GM19193 (cell line): Measurements from ENCODE around the gene SERINC5.

ENCODE experiments used
- POLR2A ChIP-seq: IDR thresholded peaks from 4 replicates; pipeline ENCODE4 v1.6.1; 2011; ENCODE audit not compliant: insufficient read depth, insufficient read length; ENCODE audit errors: extremely low read depth

SERINC5 gene

GRCh38 chr5:80255811-80256712 lies at the start of gene SERINC5:
SERINC5 (minus strand) TSS chr5:80256048; CDS start chr5:80255922, 126 bp downstream.
- peak; percentile 98 for TF ChIP-seq POLR2A

DNA sequence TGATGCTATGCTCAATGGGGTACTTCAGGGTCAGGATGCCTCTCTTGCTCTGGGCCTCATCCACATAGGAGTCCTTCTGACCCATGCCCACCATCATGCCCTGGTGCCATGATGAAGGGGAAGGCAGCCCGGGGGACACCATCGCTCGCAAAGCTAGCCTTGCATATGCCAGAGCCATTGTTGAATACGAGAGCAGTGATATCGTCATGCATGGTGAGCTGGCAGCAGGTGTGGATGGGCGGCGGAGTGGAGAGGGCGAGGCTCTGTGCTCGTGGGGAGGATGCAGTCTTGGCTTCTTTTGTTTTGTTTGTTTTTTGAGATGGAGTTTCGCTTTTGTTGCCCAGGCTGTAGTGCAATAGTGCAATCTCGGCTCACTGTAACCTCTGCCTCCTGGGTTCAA lies 46.8 kb upstream of the SERINC5 start:
- no peak for TF ChIP-seq POLR2A

GRCh38 chr5:80300125-80300524 lies 44.3 kb upstream of the SERINC5 start:
- TF ChIP-seq POLR2A, result no peak

DNA sequence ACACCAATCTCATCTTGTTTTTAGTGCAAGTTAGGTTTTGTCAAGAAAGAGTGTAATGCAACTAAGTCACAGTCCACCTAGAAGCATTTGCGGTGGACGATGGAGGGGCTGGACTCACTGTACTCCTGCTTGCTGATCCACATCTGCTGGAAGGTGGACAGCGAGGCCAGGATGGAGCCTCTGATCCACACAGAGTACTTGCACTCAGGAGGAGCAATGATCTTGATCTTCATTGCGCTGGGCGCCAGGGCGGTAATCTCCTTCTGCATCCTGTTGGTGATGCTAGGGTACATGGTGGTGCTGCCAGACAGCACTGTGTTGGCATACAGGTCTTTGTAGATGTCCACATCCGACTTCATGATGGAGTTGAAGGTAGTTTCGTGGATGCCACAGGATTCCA lies 43.8 kb upstream of the SERINC5 start:
- TF ChIP-seq POLR2A, result no peak

- TF ChIP-seq POLR2A, result no peak
Measured at GRCh38 chr5:80296121-80296520, 40.3 kb upstream of the SERINC5 start.

- TF ChIP-seq POLR2A, result no peak
Measured at GRCh38 chr5:80291761-80292160, 35.9 kb upstream of the SERINC5 start.

DNA sequence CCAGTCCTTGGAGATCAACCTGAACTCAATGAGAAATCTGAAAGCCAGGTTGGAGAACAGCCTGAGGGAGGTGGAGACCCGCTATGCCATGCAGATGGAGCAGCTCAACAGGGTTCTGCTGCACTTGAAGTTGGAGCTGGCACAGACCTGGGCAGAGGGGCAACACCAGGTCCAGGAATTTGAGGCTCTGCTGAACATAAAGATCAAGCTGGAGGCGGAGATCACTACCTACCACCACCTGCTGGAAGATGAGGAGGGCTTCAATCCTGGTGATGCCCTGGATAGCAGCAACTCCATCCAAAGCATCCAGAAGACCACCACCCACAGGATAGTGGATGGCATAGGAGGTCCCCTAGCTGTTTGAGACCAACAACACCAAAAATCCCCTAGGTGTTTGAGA lies 33.5 kb upstream of the SERINC5 start:
- no peak for TF ChIP-seq POLR2A

DNA sequence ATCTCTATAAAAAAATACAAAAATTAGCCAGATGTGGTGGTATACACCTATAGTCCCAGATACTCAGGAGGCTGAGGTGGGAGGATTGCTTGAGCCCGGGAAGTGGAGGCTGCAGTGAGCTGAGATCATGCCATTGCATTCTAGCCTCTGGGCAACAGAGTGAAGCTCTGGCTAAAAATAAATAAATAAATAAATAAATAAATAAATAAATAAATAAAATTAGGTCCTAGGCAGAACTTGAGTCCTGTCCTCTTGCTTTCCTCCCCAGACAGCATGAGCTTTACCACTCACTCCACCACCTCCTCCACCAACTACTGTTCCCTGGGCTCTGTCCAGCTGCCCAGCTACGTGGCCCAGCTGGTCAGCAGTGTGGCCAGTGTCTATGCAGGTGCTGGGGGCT lies 32.3 kb upstream of the SERINC5 start:
- TF ChIP-seq POLR2A, result no peak

- no peak for TF ChIP-seq POLR2A
Measured at GRCh38 chr5:80284720-80285119, 28.9 kb upstream of the SERINC5 start.

GRCh38 chr5:80283360-80283759 lies 27.5 kb upstream of the SERINC5 start:
- no peak for TF ChIP-seq POLR2A

DNA sequence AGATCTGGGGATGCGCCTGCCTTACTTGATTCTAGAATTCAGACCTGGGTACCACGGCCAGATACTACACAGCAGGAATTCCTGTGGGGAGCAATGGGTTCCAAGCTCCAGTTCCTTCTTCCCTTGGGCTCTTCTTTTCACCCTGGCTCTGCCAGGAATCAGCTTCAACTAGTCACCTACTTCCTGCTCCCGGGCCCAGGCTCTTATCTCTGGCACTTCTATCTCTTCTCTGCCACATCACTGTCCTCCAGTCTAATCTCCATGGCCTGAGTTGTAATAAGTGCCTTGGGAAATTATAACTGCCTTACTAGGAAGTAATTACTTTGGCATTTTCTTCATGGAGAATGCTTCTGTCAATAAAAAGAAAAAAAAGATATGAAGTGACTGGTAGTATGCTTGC lies 26.2 kb upstream of the SERINC5 start:
- TF ChIP-seq POLR2A, result no peak

- TF ChIP-seq POLR2A, result no peak
Measured at GRCh38 chr5:80277191-80277590, 21.3 kb upstream of the SERINC5 start.

- TF ChIP-seq POLR2A, result no peak
Measured at GRCh38 chr5:80276186-80276585, 20.3 kb upstream of the SERINC5 start.

DNA sequence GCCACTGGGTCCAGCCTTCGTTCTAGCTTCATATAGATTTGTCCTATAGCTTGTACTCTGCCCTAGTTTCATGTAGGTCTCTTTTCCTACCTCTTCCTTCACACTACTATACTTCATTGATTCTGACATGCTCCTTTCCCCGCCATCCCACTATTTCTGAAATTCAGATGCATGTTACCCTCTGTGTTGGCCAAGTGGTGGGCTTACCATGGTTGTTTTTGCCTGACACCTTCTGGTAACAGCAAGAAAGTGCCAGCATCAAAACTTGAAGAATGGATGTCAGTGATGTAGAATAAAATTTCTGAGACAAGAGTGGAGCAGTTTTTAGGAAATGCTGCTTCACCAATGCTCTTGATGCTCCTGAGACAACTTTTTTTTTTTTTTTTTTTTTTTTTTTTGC lies 19.5 kb upstream of the SERINC5 start:
- TF ChIP-seq POLR2A, result no peak

DNA sequence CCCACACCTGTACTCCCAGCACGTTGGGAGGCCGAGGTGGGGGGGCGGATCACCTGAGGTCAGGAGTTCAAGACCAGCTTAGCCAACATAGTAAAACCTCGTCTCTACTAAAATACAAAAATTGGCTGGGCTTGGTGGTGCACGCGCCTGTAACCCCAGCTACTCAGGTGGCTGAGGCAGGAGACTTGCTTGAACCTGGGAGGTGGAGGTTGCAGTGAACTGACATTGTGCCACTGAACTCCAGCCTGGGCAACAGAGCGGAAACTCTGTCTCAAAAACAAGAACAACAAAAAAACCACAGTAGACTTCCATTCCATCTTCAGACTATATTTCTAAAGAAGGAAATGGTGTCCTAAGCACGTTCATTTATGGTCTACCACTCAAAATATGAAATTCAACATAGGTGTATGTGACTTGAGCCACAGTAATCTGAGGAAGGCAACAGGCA lies 14.2 kb upstream of the SERINC5 start:
- TF ChIP-seq POLR2A, result no peak

- no peak for TF ChIP-seq POLR2A
Measured at GRCh38 chr5:80268916-80269315, 13.1 kb upstream of the SERINC5 start.

DNA sequence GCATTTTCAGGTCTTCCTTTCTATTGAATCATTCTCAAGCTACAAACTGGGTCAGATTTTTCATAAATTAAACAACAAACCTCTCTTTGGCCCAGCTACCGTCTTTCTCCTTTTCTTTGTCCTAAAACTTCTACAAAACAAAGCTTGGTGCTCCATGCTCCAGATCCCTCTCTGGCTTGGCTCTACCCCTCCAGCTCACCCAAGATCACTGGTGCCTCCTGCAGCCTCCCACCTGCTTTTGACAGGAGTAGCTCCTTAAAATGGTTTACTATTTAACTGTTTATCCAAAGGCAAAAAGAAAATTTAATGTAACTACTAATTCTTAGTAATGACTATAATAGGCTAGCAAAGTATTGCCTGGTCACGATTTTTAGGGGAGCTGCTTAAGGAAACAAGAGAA lies 10.7 kb upstream of the SERINC5 start:
- TF ChIP-seq POLR2A, result no peak

- no peak for TF ChIP-seq POLR2A
Measured at GRCh38 chr5:80260461-80260860, 4.6 kb upstream of the SERINC5 start.
